CD4-positive, alpha-beta T cell treated with Interleukin-15 for 1 hour (primary cell): ENCODE measurements around the gene CHST14.

ENCODE experiments used
- DNase-seq: peaks from one replicate; pipeline ENCODE4 v3.0.0-alpha.2; 2020

The CHST14 gene

DNA sequence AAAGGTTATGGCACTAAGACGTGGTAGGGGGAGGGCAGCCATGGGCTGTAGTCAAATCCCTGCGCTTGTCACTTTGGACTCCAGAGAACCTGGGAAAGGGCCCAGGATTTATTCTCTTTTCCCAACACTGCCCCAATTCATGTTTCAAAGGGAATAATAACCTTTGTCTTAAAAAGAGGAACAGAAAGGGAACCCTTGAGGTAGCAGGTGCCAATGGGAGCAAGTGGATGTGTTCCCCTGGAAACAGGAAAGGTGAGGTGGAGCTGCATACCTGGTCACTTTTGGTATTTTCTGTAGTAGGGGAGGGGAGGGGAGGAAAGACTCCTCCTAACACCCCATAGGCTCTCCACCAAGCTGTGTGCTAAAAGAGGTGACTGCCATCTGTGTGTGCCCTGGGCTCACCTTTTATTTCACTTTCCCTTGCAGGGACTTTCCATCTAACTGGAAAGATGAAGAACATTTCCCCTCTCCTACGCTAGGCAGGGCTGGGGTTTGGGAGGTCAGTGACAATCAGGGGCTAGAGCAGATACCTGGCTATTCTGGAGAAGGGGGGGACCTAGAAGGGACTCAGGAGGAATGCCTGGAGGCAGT, 6.1 kb upstream of the CHST14 start:
- no peak for DNase-seq

DNA sequence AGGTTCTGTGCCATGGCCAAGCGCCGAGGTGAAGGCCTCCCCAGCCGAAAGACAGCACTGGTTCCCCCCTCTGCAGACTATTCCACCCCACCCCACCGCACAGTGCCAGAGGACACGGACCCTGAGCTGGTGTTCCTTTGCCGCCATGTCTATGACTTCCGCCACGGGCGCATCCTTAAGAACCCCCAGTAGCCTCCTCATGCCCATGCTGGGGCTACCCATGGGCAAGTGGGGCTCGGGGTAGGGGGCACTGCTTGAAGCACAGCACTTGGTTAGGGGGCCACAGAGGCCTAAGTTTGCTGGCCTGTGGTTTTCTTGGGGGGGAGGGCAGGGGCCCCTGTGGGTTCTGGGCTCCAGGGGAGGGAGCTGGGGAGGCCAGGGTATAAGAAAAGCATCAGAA, 4.8 kb upstream of the CHST14 start:
- DNase-seq = no peak

DNA sequence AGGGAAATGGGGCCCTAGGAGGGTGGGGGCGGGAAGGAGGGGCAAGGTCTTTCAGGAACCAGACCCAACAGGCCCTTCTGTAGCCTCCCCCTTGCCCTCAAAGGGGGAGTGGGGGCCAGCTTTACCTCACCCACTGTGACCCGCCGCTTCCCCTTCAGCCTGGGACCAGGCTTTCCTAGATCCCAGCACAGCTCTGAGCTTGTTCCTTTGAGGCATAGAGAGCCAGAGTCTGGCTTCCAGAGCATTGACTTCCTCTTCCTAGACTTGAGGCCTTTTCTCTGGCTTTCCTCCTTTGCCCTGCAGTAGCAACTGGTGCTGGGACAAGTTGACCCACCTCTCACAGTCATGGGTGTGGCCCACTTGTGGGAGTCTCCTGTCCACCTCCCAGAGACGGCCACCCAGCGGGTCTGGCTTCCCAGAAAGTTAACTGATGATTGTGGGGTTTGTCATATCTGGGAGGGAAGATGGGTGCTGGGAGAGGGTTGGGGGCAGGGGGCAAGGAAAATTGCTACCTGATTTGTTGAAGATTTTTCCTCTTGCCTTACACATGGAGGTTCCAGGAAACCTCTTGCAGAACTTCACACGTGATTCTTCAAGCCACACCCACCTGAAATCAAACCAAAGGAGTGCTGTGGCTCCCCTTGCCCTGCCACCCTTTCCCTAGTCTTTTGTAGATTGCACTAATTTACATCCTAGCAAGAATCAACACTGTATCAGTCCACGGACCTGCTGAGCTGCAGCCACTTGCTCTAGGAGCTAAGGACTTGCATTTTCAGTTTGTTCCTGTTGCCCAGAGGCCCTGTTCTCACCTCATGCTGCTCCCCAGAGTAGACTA, 4.1 kb upstream of the CHST14 start:
- DNase-seq = no peak

DNA sequence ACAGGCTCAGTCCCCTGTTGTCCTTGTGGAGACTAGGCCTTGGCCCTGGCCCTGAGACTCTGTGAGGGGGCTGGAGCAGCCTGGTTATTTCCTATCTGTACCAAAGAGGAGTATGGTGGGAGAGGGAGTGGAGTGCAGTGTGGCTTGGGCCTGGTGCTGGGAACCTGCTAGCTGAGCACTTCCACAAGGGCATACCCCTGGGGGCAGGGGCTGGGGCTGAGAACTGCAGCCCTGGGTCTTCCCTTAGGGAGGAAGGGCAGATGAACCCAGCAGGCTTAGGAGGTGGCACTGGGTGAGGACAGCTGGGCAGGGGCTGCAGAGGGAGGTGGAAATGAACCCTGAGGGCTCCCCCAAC, 3.5 kb upstream of the CHST14 start:
- no peak for DNase-seq

DNA sequence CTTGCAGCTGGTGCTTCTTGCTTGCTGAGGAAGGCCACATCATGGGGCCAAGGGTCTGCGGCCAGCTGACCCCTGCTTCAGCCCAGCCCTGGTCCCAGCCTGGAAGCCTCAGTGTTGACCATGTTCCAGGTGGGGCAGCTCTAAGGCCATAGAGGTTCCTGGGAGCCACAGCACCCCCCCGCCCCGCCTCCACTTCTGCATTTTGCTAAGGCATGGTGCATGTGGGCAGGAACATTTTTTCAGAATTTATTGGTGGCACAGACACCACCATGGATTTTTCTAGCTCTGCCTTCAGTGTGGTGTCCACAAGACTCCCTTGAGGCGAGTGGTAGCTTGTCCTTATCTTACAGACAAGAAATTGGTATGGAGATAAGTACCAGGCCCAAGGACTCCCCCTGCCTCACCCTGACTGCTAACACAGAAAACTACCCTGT, 1.9 kb upstream of the CHST14 start:
- no peak for DNase-seq

DNA sequence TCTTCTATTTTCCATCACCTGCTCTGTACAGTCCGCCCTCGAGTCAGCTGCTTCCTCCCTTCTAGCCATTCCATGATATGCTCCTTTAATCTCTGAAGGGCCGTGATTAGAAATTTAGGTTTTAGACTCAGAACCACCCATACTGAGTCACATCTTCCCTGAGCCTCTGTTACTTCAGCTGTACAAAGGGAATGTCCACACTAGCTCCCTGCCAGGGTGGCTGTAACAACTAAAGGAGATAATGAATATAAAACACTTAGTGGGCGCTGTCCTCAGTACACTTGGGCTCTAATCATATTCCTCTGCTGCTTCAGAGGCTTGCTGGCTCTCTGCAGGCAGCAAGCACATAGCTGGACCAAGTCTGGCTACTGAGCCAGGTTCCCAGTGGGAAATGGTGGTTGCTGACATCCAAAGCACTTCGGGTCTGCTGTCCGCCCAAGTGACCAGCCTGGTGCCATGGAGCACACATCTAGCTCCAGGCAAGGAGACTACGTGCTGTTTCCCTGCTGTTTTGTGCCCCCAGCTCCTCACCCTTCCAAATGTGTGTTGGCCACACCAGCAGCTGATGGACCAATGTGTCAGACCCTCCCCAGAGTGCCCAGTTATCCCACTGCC, 901 bp upstream of the CHST14 start:
- no peak for DNase-seq

DNA sequence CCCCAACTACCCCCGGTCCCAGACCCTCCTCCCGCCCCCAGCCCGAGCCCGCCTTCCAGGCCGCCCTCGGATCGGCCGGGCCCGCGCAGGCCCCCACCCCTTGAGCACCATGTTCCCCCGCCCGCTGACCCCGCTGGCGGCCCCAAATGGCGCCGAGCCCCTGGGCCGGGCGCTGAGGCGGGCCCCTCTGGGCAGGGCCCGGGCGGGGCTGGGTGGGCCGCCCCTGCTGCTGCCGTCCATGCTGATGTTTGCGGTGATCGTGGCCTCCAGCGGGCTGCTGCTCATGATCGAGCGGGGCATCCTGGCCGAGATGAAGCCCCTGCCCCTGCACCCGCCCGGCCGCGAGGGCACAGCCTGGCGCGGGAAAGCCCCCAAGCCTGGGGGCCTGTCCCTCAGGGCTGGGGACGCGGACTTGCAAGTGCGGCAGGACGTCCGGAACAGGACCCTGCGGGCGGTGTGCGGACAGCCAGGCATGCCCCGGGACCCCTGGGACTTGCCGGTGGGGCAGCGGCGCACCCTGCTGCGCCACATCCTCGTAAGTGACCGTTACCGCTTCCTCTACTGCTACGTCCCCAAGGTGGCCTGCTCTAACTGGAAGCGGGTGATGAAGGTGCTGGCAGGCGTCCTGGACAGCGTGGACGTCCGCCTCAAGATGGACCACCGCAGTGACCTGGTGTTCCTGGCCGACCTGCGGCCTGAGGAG, 472 bp downstream of the CHST14 start:
- no peak for DNase-seq

DNA sequence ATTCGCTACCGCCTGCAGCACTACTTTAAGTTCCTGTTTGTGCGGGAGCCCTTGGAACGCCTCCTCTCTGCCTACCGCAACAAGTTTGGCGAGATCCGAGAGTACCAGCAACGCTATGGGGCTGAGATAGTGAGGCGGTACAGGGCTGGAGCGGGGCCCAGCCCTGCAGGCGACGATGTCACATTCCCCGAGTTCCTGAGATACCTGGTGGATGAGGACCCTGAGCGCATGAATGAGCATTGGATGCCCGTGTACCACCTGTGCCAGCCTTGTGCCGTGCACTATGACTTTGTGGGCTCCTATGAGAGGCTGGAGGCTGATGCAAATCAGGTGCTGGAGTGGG, 995 bp downstream of the CHST14 start:
- DNase-seq = no peak

DNA sequence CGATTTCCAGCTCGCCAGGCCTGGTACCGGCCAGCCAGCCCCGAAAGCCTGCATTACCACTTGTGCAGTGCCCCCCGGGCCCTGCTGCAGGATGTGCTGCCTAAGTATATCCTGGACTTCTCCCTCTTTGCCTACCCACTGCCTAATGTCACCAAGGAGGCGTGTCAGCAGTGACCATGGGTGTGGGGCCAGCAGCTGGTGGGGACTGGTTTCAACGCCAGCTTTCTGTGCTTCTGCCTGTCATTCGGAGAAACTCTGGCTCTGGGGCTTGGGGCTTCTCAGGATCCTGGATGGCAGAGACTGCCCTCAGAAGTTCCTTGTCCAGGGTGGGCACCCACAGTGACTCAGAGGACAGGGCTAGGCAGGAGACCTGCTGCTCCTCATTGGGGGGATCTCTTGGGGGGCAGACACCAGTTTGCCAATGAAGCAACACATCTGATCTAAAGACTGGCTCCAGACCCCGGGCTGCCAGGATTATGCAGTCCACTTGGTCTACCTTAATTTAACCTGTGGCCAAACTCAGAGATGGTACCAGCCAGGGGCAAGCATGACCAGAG, 1.5 kb downstream of the CHST14 start:
- DNase-seq = no peak

DNA sequence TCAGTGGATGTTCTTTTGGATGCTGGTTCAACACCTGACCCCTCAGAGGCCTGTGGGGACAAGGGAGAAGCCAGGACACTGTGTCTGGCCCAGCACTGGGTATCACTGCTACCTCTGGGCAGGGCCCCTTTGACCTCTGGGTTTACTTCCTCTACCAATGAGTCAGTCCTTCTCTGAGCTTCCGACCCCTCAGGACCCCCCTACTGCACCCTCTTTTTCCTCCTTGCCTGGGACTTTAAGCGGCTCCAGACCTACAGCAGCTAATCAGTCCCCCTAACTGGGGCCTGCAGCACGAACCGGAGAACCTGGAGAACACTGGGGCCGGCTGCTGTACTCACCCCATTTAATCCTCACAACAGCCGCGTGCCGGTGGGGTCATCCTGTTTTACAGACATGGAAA, 3.8 kb downstream of the CHST14 start:
- DNase-seq = no peak

DNA sequence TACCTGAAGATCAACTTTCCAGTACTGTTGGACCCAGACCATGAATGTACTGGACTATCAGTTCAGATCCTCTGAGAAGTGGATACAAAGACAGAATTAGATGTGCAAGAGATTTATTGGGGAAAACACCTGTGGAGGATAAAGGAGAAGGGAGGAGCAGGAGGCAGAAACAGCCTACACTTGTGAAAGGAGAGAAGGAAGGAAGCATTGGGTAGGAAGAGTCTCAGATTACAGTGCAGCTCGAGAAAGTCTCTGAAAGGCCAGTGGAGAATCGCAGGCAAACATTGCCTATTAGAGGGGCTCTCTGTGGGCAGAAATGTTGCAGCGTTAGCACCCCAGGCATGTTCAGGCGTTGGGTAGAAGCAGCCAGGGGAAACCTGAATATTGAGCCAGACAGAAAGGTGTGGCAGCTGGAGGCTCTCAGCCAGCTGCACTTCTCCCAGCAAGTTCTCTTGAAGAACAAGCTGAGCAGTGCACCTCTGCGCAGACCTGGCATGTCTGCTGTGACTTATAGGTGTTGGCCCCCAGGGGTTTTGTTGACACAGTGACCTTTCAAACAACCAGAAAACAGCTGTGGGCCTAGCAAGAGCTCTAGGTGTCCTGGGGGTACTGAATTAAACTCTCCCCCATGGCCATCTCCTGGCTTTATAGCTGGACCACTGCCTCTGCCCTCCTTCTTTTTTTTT, 7.0 kb downstream of the CHST14 start:
- DNase-seq = no peak

DNA sequence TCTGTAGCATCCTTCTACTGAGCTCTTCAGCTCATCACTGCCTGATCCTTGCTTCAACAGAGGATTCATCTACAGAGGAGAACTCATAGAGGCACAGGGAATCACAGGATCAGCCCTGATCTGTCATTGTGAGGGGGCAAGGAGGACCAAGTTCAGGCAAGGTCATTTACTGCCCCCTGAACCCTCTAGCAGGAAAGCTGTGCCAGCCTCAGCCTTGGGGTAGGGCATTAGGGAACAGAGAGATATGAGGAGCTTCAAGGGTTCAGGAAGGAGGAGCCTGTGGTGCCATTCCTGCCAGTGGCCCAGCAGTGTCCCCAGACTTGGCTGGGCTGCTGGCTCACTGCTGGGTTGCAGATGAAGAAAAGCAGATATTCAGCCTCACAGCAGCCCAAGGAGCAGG, 8.2 kb downstream of the CHST14 start:
- no peak for DNase-seq

DNA sequence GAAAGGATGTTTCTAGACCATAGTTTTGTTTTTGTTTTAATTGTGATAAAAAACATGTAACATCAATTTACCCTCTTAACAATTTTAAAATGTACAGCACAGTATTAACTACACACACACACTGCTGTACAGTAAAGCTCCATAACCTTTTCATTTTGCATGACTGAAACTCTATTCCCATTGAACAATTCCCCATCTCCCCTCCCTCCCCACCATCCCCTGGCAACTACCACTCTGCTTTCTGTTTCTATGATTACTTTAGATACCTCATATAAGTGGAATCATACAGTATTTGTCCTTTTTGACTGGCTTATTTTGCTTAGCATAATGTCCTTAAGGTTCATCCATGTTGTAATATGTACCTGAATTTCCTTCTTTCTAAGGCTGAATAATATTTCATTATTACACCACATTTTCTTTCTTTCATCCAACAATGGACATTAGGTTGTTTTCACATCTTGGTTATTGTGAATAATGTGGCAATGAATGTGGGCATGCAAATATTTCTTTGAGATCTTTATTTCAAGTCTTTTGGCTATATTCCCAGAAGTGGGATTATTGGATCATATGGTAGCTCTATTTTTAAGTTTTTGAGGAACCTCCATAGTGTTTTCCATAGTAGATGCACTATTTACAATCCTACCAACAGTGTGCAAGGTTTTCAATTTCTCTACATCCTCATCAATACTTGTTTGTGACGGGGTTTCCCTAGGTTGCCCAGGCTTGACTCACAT, 10.7 kb downstream of the CHST14 start:
- DNase-seq = no peak

DNA sequence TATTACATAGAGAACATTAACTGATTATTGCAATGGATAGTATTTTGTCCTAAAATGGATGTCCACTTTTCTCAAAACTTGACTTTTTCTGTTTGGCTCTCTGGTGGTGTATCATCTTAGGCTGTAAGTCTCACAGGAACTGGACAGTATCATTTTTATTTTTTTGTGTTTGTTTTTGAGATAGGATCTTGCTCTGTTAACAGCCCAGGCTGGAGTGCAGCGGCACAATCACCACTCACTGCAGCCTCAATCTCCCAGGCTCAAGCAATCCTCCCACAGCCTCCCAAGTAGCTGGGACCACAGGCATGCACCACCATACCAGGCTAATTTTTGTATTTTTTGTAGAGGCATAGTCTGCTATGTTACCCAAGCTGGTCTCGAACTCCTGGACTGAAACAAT, 13.1 kb downstream of the CHST14 start:
- DNase-seq = no peak

DNA sequence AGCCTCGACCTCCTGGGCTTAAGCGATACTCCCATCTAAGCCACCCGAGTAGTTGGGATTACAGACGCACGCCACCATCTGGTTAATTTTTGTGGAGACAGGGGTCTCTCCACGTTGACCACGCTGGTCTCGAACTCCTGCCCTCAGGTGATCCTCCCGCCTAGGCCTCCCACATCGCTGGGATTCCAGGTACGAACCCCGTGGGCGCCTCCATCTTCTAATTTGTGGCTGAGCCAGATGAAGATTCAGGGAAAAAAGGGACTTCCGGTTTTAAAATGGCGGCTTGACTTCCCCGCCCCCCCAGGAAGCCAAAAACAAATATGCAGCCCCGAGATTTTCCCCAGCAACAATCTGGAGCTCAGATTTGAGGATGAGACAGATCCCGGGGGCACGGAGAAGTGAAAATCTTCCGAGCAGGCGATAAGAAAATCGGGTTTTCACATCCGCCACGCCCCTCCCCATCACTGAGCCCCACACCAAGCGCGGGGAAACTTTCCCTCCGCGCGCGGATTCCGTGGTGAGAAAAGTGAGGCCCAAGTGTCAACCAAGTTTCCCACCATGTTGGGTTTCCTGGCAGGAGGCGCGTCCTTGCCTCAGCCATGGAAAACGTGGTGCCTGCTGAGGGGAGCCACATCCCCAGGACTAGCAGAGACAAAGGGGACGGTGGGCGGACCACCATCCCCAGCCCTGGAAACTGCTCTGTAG, 15.4 kb downstream of the CHST14 start:
- no peak for DNase-seq

DNA sequence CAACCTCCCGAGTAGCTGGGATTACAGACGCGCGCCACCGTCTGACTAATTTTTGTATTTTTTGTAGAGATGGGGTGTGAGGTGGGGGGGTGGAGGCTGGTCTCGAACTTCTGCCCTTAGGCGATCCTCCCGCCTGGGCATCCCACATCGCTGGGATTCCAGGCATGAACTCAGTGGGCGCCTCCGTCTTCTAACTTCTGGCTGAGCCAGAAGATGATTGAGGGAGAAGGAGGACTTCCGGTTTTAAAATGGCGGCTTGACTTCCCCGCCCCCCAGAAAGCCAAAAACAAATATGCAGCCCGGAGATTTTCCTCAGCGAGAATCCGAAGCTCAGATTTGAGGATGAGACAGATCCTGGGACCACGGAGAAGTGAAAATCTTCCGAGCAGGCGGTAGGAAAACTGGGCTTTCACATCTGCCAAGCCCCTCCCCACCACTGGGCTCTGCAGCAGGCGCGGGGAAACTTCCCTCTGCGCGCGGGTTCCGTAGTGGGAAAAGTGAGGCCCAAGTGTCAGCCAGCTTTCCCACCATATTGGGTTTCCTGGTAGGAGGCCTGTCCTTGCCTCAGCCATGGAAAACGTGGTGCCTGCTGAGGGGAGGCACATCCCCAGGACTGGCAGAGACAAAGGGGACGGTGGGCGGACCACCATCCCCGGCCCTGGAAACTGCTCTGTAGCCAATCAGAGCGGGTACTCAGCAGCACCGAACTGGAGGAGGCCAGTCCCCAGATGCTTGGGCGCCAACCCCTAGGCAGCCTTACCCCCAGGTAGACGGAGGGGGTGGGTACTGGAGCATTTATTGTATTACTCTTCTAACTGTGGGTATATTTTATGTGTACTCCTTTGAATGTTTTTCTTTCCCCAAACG, 17.3 kb downstream of the CHST14 start:
- DNase-seq = no peak

DNA sequence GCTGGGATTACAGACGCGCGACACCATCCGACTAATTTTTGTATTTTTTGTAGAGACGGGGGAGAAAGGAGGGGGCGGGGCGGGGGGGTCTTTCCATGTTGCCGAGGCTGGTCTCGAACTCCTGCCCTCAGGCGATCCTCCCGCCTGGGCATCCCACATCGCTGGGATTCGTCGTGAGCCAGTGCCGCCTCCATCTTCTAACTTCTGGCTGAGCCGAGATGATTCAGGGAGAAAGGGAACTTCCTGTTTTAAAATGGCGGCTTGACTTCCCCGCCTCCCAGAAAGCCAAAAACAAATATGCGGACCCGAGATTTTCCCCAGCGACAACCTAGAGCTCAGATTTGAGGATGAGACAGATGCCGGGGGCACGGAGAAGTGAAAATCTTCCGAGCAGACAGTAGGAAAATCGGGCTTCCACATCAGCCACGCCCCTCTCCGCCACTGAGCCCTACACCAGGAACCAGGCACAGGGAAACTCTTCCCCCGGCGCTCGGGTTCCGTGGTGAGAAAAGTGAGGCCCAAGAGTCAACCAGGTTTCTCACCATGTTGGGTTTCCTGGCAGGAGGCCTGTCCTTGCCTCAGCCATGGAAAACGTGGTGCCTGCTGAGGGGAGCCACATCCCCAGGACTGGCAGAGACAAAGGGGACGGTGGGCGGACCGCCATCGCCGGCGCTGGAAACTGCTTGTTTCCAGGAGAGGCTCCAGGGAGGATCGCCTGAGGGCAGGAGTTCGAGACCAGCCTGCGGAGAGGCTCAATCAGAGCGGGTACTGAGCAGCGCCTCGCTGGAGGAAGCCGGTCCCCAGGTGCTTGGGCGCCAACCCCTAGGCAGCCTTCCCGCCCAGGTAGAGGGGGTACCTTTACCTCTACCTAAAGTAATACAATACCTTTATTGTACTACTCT, 18.7 kb downstream of the CHST14 start:
- no peak for DNase-seq

DNA sequence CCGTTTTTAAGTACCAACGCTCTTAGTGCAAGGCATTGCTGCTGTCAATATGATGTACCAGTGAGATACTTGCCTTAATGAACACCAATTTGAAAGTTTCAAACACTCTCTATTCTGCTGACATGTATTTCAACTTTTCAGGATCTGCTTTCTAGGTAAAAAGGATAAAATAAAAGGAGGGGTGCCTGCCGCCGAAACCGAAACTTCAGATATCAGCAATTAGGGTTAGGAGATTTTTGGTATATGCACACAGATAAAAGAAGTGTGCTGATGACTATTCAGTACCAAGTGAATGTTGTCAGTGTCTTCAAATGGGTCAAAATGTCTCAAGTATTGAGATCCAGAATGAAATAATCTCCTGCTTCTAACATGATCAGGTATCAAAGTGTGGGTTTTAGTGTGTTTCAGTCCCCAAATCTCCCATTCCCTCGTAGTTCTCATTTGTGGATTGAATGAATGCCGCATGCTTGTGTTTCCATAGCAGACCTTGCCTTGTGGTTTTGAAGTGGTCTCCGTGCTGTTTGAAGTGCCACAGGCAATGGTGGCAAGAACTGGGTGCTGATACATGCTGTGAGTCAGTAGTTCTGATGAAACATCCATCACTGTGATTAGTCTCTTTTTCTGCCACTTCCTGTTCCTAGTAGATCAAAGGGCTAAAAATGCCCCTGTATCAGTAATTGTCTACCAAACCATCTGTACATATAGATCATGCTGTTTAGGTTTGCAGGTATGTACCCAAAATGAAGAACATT, 22.5 kb downstream of the CHST14 start:
- peak; percentile 23 for DNase-seq

DNA sequence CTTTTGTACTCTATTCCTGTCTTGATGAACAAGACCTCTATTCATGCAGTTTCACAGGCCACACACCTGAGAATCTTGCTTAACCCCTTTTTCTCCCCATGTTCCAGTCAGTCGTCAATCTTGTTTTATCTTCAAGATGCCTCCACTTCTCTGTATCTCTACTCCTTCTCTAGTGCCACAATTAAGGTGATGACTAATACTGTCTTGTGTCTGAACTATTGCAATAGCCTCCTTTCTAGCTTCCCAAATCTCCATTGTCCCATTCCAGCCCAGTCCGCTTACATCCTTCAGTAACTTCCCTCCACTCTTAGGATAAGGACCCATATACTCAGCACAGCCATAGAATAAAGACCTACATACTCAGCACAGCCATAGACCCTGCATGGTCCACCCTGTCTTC, 24.7 kb downstream of the CHST14 start:
- no peak for DNase-seq
